ENCODE data around the gene SLC25A4.

SLC25A4 gene

DNA sequence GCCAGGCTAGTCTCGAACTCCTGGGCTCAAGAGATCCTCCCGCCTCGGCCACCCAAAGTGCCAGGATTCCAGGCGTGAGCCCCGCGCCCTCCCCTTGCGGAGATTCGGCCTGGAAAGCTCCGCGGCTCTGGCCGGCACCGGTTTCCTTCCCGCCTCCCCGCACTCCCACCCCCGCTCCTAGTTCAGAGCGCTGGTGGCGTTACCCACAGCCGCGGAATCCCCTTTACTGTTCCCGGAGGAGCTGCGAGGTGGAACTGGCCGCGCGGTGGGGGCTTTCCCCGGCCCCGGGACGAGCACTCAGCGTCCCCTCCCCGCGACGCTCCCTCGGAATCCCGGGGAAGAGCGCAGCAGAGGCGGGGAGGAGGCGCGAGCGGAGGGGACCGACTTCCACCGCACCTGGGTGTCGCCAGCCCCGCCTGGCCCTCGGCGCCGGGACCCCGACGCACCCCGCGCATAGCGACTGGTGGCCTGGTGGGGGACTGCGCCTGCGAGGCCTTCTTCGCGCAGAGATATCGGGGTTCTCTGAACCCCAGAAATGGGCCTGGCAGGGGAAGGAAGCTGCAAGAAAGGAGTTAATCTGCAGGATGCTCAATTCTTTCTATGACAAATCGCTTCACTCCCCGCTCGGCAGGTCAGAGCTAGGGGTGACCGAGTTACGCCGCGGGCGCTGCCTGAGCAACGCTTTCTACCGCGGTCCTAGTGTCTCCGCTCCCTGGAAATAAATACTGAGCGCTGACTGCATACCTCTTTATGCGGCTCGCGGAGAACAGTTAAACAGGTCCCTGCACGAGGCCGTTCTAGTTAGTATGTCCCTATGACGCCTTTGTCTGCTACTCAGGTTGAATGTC lies 14.6 kb upstream of the SLC25A4 start (continued):
- TF ChIP-seq, protein P1, sequence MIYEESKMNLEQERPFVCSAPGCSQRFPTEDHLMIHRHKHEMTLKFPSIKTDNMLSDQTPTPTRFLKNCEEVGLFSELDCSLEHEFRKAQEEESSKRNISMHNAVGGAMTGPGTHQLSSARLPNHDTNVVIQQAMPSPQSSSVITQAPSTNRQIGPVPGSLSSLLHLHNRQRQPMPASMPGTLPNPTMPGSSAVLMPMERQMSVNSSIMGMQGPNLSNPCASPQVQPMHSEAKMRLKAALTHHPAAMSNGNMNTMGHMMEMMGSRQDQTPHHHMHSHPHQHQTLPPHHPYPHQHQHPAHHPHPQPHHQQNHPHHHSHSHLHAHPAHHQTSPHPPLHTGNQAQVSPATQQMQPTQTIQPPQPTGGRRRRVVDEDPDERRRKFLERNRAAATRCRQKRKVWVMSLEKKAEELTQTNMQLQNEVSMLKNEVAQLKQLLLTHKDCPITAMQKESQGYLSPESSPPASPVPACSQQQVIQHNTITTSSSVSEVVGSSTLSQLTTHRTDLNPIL (CRISPR knock-in tag; IDR thresholded peaks at IDR 0.05; ENCODE audit: low read depth): no peak
- no peak for TF ChIP-seq TOX (CRISPR knock-in tag; IDR thresholded peaks at IDR 0.05; ENCODE audit: borderline replicate concordance)
- TF ChIP-seq RARB (CRISPR knock-in tag; IDR thresholded peaks at IDR 0.05): no peak
- TF ChIP-seq, protein P2, sequence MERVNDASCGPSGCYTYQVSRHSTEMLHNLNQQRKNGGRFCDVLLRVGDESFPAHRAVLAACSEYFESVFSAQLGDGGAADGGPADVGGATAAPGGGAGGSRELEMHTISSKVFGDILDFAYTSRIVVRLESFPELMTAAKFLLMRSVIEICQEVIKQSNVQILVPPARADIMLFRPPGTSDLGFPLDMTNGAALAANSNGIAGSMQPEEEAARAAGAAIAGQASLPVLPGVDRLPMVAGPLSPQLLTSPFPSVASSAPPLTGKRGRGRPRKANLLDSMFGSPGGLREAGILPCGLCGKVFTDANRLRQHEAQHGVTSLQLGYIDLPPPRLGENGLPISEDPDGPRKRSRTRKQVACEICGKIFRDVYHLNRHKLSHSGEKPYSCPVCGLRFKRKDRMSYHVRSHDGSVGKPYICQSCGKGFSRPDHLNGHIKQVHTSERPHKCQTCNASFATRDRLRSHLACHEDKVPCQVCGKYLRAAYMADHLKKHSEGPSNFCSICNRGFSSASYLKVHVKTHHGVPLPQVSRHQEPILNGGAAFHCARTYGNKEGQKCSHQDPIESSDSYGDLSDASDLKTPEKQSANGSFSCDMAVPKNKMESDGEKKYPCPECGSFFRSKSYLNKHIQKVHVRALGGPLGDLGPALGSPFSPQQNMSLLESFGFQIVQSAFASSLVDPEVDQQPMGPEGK (CRISPR knock-in tag; IDR thresholded peaks at IDR 0.05; ENCODE audit: borderline replicate concordance): no peak
- TF ChIP-seq ZC3H10 (CRISPR knock-in tag; IDR thresholded peaks at IDR 0.05): no peak

DNA sequence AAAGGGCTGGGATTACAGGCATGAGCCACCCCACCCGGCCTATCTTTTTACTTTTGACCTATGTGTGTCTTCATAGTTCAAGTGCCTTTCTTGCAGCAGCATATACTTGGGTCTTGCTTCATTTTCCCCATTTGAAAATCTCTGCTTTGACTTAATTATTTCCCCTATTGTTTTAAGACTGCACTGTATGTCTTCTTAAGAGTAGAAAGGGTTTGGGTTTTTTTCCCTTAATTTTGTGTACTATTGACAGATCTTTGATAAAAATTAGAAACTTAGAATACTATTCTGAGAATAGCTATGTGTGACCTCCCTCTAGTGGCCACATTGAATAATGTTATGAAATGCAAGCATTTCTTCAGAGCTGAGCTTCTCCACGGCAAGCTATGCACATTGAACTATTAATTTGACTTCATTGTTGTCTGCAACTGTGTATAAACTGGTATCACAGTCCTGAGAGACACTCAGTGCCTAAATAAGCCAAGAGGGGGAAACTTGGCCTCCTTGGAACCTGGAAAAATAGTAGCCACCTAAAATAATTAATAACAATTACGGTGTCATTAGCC lies 8.7 kb upstream of the SLC25A4 start:
- peak; percentile 93 for ATAC-seq
- TF ChIP-seq ZNF70 (CRISPR knock-in tag; IDR thresholded peaks at IDR 0.05) (no peak), OSR1 (CRISPR knock-in tag; IDR thresholded peaks at IDR 0.05) (no peak), GLIS3 (CRISPR knock-in tag; IDR thresholded peaks at IDR 0.05) (no peak), ISL1 (CRISPR knock-in tag; IDR thresholded peaks at IDR 0.05) (no peak), ZNF565 (CRISPR knock-in tag; conservative IDR thresholded peaks at IDR 0.05; ENCODE audit: low read depth) (no peak), ZNF8 (CRISPR knock-in tag; IDR thresholded peaks at IDR 0.05) (no peak)

DNA sequence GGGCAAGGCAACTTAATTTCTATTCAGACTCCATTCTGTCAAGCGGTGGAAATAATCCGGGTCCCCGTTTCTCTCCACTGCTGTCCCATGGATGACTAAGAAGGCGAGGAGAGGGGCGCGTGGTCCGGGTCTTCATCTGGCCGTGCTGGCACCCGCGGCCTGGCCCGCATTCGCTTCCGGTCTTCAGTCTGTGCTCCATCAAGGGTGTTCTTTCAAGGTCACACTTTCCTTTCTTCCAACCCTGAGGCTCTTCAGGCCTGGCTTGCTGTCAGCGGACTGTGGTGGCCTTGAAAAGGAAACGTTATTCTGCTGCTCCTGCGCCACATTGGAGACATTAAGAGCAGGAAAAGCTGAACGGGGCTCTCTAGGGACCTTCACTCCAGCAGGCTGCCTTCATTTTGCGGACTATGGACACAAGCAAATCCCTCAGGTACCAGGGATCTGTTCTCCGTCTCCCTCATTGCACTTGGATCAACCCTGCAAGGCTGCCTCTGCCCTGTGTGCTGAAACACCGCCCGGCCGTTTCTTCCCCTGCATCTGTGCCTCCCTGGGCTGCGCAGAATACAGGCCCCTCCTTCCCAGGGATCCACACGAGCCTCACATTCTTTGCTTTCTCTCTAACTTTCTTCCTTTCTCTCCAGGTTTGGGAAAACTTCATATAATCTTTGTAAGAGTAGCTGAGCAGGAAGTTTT lies 5.7 kb upstream of the SLC25A4 start:
- TF ChIP-seq GLIS3 (CRISPR knock-in tag; IDR thresholded peaks at IDR 0.05) (no peak), ISL1 (CRISPR knock-in tag; IDR thresholded peaks at IDR 0.05) (no peak), ZC3H10 (CRISPR knock-in tag; IDR thresholded peaks at IDR 0.05) (no peak), CSDC2 (CRISPR knock-in tag; IDR thresholded peaks at IDR 0.05) (no peak), PPARA (CRISPR knock-in tag; IDR thresholded peaks at IDR 0.05; ENCODE audit: borderline replicate concordance) (no peak), BACH2 (CRISPR knock-in tag; IDR thresholded peaks at IDR 0.05; ENCODE audit: borderline replicate concordance) (no peak), ARNTL (CRISPR knock-in tag; IDR thresholded peaks at IDR 0.05; ENCODE audit: borderline replicate concordance, low read depth) (no peak), ESRRG (CRISPR knock-in tag; IDR thresholded peaks at IDR 0.05) (no peak), ZNF8 (CRISPR knock-in tag; IDR thresholded peaks at IDR 0.05) (no peak), TCF4 (CRISPR knock-in tag; IDR thresholded peaks at IDR 0.05; ENCODE audit: borderline replicate concordance) (no peak), SNAI2 (CRISPR knock-in tag; IDR thresholded peaks at IDR 0.05) (no peak), ZFP30 (CRISPR knock-in tag; IDR thresholded peaks at IDR 0.05) (no peak)
- TF ChIP-seq, protein P3, sequence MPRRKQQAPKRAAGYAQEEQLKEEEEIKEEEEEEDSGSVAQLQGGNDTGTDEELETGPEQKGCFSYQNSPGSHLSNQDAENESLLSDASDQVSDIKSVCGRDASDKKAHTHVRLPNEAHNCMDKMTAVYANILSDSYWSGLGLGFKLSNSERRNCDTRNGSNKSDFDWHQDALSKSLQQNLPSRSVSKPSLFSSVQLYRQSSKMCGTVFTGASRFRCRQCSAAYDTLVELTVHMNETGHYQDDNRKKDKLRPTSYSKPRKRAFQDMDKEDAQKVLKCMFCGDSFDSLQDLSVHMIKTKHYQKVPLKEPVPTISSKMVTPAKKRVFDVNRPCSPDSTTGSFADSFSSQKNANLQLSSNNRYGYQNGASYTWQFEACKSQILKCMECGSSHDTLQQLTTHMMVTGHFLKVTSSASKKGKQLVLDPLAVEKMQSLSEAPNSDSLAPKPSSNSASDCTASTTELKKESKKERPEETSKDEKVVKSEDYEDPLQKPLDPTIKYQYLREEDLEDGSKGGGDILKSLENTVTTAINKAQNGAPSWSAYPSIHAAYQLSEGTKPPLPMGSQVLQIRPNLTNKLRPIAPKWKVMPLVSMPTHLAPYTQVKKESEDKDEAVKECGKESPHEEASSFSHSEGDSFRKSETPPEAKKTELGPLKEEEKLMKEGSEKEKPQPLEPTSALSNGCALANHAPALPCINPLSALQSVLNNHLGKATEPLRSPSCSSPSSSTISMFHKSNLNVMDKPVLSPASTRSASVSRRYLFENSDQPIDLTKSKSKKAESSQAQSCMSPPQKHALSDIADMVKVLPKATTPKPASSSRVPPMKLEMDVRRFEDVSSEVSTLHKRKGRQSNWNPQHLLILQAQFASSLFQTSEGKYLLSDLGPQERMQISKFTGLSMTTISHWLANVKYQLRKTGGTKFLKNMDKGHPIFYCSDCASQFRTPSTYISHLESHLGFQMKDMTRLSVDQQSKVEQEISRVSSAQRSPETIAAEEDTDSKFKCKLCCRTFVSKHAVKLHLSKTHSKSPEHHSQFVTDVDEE (CRISPR knock-in tag; IDR thresholded peaks at IDR 0.05): no peak
- TF ChIP-seq, protein P4, sequence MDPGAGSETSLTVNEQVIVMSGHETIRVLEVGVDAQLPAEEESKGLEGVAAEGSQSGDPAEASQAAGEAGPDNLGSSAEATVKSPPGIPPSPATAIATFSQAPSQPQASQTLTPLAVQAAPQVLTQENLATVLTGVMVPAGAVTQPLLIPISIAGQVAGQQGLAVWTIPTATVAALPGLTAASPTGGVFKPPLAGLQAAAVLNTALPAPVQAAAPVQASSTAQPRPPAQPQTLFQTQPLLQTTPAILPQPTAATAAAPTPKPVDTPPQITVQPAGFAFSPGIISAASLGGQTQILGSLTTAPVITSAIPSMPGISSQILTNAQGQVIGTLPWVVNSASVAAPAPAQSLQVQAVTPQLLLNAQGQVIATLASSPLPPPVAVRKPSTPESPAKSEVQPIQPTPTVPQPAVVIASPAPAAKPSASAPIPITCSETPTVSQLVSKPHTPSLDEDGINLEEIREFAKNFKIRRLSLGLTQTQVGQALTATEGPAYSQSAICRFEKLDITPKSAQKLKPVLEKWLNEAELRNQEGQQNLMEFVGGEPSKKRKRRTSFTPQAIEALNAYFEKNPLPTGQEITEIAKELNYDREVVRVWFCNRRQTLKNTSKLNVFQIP (CRISPR knock-in tag; IDR thresholded peaks at IDR 0.05; ENCODE audit: borderline replicate concordance, low read depth): no peak
- no peak for ATAC-seq

Data from SK-N-SH treated with all-trans-retinoic acid at 6 μM for 48 hours (cell line).